Astrocyte (in vitro differentiated cells and primary cell): ENCODE measurements around the gene ASPSCR1. TPM values are rescaled to one million over a fixed set of nuclear protein-coding genes. Genes with fewer than 3 reads are reported as not detected.

Experiments used
- DNase-seq: peaks from one replicate; pipeline ENCODE4 v3.0.0-alpha.2; 2010; ENCODE audit warnings: low read depth
- FAIRE-seq: peaks from 2 replicates; lab custom pipeline; 2011; peaks lifted over from hg19 to GRCh38; lab: Jason Lieb, UNC
- H2AFZ ChIP-seq: 2 replicates; pipeline ENCODE4 v1.6.0; 2012; ENCODE audit warnings: low read depth, low read length, inconsistent platforms
- H3K27ac ChIP-seq: 2 replicates; pipeline ENCODE4 v1.5.1; 2011; ENCODE audit warnings: low read depth, low read length, inconsistent platforms
- H3K27me3 ChIP-seq: 2 replicates; pipeline ENCODE4 v1.6.0; 2011; ENCODE audit warnings: low read length, inconsistent platforms; ENCODE audit not compliant: insufficient read depth
- H3K36me3 ChIP-seq: 2 replicates; pipeline ENCODE4 v1.5.1; 2011; ENCODE audit warnings: low read length, inconsistent platforms; ENCODE audit not compliant: insufficient read depth
- H3K4me1 ChIP-seq: 2 replicates; pipeline ENCODE4 v1.5.1; 2011; ENCODE audit warnings: low read length, inconsistent platforms; ENCODE audit not compliant: insufficient read depth
- H3K4me2 ChIP-seq: 2 replicates; pipeline ENCODE4 v1.6.0; 2012; ENCODE audit warnings: low read length, inconsistent platforms
- H3K4me3 ChIP-seq: 2 replicates; pipeline ENCODE4 v1.5.1; 2011; ENCODE audit warnings: low read depth, mild to moderate bottlenecking, low read length, inconsistent platforms; ENCODE audit not compliant: insufficient read depth
- H3K79me2 ChIP-seq: 2 replicates; pipeline ENCODE4 v1.6.0; 2012; ENCODE audit warnings: mild to moderate bottlenecking, low read length, inconsistent platforms; ENCODE audit not compliant: insufficient read depth
- H3K9ac ChIP-seq: 2 replicates; pipeline ENCODE4 v1.6.0; 2012; ENCODE audit warnings: mild to moderate bottlenecking, low read length, inconsistent platforms
- H3K9me3 ChIP-seq: 2 replicates; pipeline ENCODE4 v1.5.1; 2012; ENCODE audit warnings: low read depth, mild to moderate bottlenecking, low read length, inconsistent platforms; ENCODE audit not compliant: insufficient read depth
- H4K20me1 ChIP-seq: 2 replicates; pipeline ENCODE4 v1.6.0; 2012; ENCODE audit warnings: low read length, inconsistent platforms; ENCODE audit not compliant: insufficient read depth
- H3K27ac Mint-ChIP-seq: one replicate; pipeline ENCODE4 v1.8.0; 2021; ENCODE audit warnings: mild to moderate bottlenecking, mixed read lengths; ENCODE audit not compliant: unreplicated experiment
- H3K27me3 Mint-ChIP-seq: one replicate; pipeline ENCODE4 v1.8.0; 2021; ENCODE audit warnings: low read depth, mixed read lengths; ENCODE audit not compliant: unreplicated experiment
- H3K36me3 Mint-ChIP-seq: one replicate; pipeline ENCODE4 v1.8.0; 2021; ENCODE audit warnings: low read depth, mixed read lengths; ENCODE audit not compliant: unreplicated experiment
- H3K4me1 Mint-ChIP-seq: one replicate; pipeline ENCODE4 v1.8.0; 2021; ENCODE audit warnings: low read depth, mixed read lengths; ENCODE audit not compliant: unreplicated experiment
- H3K4me3 Mint-ChIP-seq: one replicate; pipeline ENCODE4 v1.8.0; 2021; ENCODE audit warnings: mild to moderate bottlenecking, moderate library complexity, mixed read lengths; ENCODE audit not compliant: unreplicated experiment
- H3K9me3 Mint-ChIP-seq: one replicate; pipeline ENCODE4 v1.8.0; 2021; ENCODE audit warnings: mild to moderate bottlenecking, mixed read lengths; ENCODE audit not compliant: unreplicated experiment
- EZH2 ChIP-seq: IDR thresholded peaks from 2 replicates; pipeline ENCODE4 v1.6.1; 2012; ENCODE audit warnings: mild to moderate bottlenecking, low read length, inconsistent platforms; ENCODE audit not compliant: insufficient read depth
- total RNA-seq: library from RNA; stranded (reverse); gene quantifications from 2 replicates; pipeline ENCODE4 v1.2.1, GENCODE V29; 2021
- TF ChIP-seq, protein P1 (sequence below): IDR thresholded peaks from 2 replicates; pipeline ENCODE4 v1.5.1; 2011; ENCODE audit warnings: low read depth, mild to moderate bottlenecking, inconsistent platforms, low read length, moderate library complexity; ENCODE audit not compliant: insufficient read depth

Gene ASPSCR1
- total RNA-seq, 1 donor from 2014 or later = 25.5 TPM

DNA sequence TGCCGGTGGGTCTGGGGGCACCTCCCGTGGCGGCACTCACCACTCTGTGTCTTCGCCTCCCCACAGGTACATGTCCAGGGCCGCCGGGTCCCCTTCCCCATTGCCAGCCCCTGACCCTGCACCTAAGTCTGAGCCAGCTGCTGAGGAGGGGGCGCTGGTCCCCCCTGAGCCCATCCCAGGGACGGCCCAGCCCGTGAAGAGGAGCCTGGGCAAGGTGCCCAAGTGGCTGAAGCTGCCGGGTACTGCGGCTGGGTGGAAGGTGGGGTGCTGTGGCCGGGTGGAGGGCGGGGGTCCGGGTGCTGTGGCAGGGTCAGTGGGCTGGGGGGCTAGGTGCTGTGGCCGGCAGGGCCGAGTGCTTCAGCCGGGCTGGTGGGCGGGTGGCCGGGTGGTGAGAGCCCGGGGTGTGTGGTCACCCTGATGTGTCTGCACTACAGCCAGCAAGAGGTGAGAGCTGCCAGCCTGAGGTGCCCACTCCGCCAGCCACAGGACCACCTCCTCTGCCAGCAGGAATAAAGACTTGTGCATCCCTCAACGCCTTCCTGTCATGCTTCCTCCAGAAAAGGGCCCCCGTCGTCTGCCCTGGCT lies 39.5 kb downstream of the ASPSCR1 start:
- no peak overlapping the region for H3K27ac ChIP-seq
- H3K4me1 Mint-ChIP-seq = no peaks in the 10 kb centered on the region
- no peaks in the 10 kb centered on the region for H3K27me3 Mint-ChIP-seq
- no peak overlapping the region for H3K4me2 ChIP-seq
- TF ChIP-seq, protein P1, sequence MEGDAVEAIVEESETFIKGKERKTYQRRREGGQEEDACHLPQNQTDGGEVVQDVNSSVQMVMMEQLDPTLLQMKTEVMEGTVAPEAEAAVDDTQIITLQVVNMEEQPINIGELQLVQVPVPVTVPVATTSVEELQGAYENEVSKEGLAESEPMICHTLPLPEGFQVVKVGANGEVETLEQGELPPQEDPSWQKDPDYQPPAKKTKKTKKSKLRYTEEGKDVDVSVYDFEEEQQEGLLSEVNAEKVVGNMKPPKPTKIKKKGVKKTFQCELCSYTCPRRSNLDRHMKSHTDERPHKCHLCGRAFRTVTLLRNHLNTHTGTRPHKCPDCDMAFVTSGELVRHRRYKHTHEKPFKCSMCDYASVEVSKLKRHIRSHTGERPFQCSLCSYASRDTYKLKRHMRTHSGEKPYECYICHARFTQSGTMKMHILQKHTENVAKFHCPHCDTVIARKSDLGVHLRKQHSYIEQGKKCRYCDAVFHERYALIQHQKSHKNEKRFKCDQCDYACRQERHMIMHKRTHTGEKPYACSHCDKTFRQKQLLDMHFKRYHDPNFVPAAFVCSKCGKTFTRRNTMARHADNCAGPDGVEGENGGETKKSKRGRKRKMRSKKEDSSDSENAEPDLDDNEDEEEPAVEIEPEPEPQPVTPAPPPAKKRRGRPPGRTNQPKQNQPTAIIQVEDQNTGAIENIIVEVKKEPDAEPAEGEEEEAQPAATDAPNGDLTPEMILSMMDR = no peak
- no peak for TF ChIP-seq EZH2
- no peak overlapping the region for H3K4me3 ChIP-seq
- FAIRE-seq (no peak), DNase-seq (no peak)
- H3K36me3 Mint-ChIP-seq = no peaks in the 10 kb centered on the region
- no peak overlapping the region for H3K9ac ChIP-seq
- peaks cover 11% of the 10 kb centered on the region for H3K4me1 ChIP-seq
- no peaks in the 10 kb centered on the region for H3K36me3 ChIP-seq
- no peaks in the 10 kb centered on the region for H3K9me3 ChIP-seq
- H4K20me1 ChIP-seq = peaks cover 26% of the 10 kb centered on the region
- no peak overlapping the region for H3K27ac Mint-ChIP-seq
- no peak overlapping the region for H3K4me3 Mint-ChIP-seq
- H3K79me2 ChIP-seq = peaks cover 9% of the 10 kb centered on the region
- H3K9me3 Mint-ChIP-seq = no peaks in the 10 kb centered on the region
- H3K27me3 ChIP-seq = no peaks in the 10 kb centered on the region
- no peak overlapping the region for H2AFZ ChIP-seq

DNA sequence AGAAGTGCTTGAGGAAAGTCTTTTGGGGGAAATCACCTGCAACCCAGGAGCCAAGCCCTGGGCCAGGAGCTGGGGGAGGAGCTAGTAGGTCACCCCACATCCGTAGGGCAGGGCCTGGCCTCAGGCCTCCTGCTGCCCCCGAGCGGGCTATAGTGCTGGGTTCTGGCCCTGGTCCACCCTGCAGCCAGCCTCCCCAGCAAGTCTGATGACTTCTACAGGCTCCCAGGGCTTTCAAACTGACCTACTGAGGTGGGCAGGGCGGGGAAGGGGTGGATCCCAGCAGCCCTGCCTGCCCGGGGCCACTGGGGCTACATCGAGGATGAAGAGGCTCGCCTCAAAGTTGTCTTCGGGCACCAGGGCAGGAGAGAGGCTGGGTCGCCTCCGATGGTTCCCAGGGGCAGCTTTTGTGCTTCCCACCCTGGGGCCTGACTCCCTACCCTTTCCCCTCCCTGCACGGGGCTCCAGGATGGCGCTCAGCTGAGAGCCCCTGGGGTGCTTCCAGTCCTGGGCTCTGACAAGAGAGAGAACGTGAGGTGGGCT lies 40.3 kb downstream of the ASPSCR1 start:
- TF ChIP-seq, protein P1 = no peak
- no peak for TF ChIP-seq EZH2
- no peak for FAIRE-seq
- H3K4me2 ChIP-seq = no peak overlapping the region

More for the DNA sequence above, 40.3 kb downstream of the ASPSCR1 start:
- H3K27ac ChIP-seq = no peak overlapping the region
- peaks cover 27% of the 10 kb centered on the region for H4K20me1 ChIP-seq
- no peak overlapping the region for H2AFZ ChIP-seq
- no peaks in the 10 kb centered on the region for H3K27me3 ChIP-seq
- H3K4me1 Mint-ChIP-seq = no peaks in the 10 kb centered on the region
- no peaks in the 10 kb centered on the region for H3K9me3 ChIP-seq
- H3K36me3 ChIP-seq = no peaks in the 10 kb centered on the region
- H3K27me3 Mint-ChIP-seq = no peaks in the 10 kb centered on the region
- no peaks in the 10 kb centered on the region for H3K9me3 Mint-ChIP-seq
- no peak for DNase-seq
- H3K9ac ChIP-seq = no peak overlapping the region
- no peak overlapping the region for H3K4me3 ChIP-seq
- no peaks in the 10 kb centered on the region for H3K36me3 Mint-ChIP-seq
- peaks cover 16% of the 10 kb centered on the region for H3K4me1 ChIP-seq
- no peak overlapping the region for H3K27ac Mint-ChIP-seq
- peaks cover 15% of the 10 kb centered on the region for H3K79me2 ChIP-seq
- H3K4me3 Mint-ChIP-seq = no peak overlapping the region
